HFF-Myc (cell line): ENCODE data around the gene GON4L.
A peak's percentile ranks its signal among the peaks of the same experiment; 100 is the strongest.
"Not testable (repeated sequence)": the region's sequence is repeated elsewhere in the genome, so short reads cannot be mapped to it uniquely, and the experiment has no call there.

Experiments
- DNase-seq: peaks from one replicate; pipeline ENCODE4 v3.0.0-alpha.2; 2011; ENCODE audit warnings: low read depth; ENCODE audit errors: extremely low read depth
- H3K4me3 ChIP-seq: replicated peaks from 2 replicates; pipeline ENCODE4 v1.5.1; 2011; ENCODE audit warnings: low read depth, mild to moderate bottlenecking, control low read depth, low read length
- CTCF ChIP-seq: IDR thresholded peaks from 2 replicates; pipeline ENCODE4 v1.5.1; 2012; ENCODE audit warnings: mild to moderate bottlenecking, low read depth, low read length, control low read depth; ENCODE audit errors: missing control alignments

GON4L gene

GRCh38 chr1:155897746-155898145 lies 40.7 kb upstream of the GON4L start:
- DNase-seq: no peak
- H3K4me3 ChIP-seq: no peak overlapping the region
- no peak for TF ChIP-seq CTCF

GRCh38 chr1:155896476-155896875 lies 39.5 kb upstream of the GON4L start:
- DNase-seq, H3K4me3 ChIP-seq: not testable (repeated sequence)

- not testable (repeated sequence) for DNase-seq, H3K4me3 ChIP-seq
Measured at GRCh38 chr1:155895617-155896016, 38.6 kb upstream of the GON4L start.

GRCh38 chr1:155893389-155894142 lies 36.6 kb upstream of the GON4L start:
- TF ChIP-seq CTCF: no peak
- DNase-seq: peak; percentile 79
- H3K4me3 ChIP-seq: no peak overlapping the region

GRCh38 chr1:155892796-155893195 lies 35.8 kb upstream of the GON4L start:
- peak; percentile 60 for DNase-seq

GRCh38 chr1:155890251-155890650 lies 33.2 kb upstream of the GON4L start:
- no peak for DNase-seq
- H3K4me3 ChIP-seq: no peak overlapping the region
- TF ChIP-seq CTCF: no peak

More at GRCh38 chr1:155892796-155893195, 35.8 kb upstream of the GON4L start:
- no peak overlapping the region for H3K4me3 ChIP-seq
- no peak for TF ChIP-seq CTCF

GRCh38 chr1:155889566-155889965 lies 32.6 kb upstream of the GON4L start:
- no peak for TF ChIP-seq CTCF
- H3K4me3 ChIP-seq: no peak overlapping the region
- no peak for DNase-seq

- no peak for TF ChIP-seq CTCF
- no peak overlapping the region for H3K4me3 ChIP-seq
- no peak for DNase-seq
Measured at GRCh38 chr1:155888481-155888880, 31.5 kb upstream of the GON4L start.
